ENCODE data around the gene GNAL.

The GNAL gene

DNA sequence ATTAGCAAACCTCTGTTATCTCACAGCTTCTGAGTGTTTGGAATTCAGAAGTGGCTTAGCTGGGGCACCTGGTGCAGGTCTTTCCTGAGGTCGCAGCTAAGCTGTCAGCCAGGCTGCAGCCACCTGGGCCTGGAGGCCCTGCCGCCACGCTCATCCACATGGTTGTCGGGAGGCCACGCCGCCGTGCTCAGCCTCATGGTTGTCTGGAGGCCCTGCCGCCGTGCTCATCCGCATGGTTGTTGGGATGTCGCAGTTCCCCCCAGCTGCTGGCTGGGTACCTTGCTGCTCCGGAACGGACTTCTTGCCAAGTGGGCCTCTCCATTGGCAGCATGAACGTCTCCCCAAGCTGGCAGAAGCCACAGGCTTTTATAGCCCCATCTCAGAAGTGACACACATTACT lies 243.3 kb downstream of the GNAL start:
- Histone ChIP-seq H3K27ac (no peak overlapping the region), H3K4me3 (no peak overlapping the region), H3K36me3 (ENCODE audit: insufficient read depth, low read length) (no peaks in the 10 kb centered on the region), H3K9me3 (ENCODE audit: low read depth, low read length) (no peaks in the 10 kb centered on the region), H3K9ac (ENCODE audit: insufficient read length) (no peak overlapping the region)
- DNase-seq (ENCODE audit: low read depth, low spot score): no peak
- TF ChIP-seq EZH2 (IDR thresholded peaks at IDR 0.05): no peak
- TF ChIP-seq FOXP2 (optimal IDR thresholded peaks at IDR 0.05; ENCODE audit: control extremely low read depth, extremely low read length, insufficient read depth): no peak
- no peak for TF ChIP-seq POLR2AphosphoS5 (IDR thresholded peaks at IDR 0.05; ENCODE audit: borderline replicate concordance, low read depth, low read length)
